Activated T-helper 1 cell treated with Interleukin-2 at 50 U/mL for 16 hours (primary cell): ENCODE measurements around the gene SPRR4.

Experiments used
- DNase-seq: peaks from one replicate; pipeline ENCODE4 v3.0.0-alpha.2; 2020; ENCODE audit warnings: low read depth

The SPRR4 gene, protein sequence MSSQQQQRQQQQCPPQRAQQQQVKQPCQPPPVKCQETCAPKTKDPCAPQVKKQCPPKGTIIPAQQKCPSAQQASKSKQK

DNA sequence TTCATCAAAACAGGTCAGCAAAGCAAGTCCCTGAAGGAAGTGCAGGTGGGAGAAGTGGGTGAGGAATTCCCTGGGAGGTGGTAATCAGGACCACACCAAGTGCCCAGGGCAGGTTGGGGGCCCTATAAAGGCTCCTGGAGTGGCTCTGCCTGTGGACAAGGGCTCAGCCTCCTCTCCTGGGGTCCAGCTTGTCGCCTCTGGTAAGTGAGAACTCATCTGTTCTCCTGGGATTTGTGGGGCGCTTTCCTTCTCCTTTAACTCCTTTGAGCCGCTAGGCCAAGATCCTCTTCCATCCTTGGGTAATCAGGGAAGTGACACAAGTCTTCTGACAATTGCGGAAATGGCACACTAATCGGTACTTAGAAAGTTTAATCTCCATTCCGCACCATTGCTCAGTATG, at the start of gene SPRR4:
Gene SPRR4, plus strand, starts transcription at position 154 of the 400 bp plus-strand sequence. CDS start 1,243 bp downstream, outside the sequence.
- DNase-seq = no peak

DNA sequence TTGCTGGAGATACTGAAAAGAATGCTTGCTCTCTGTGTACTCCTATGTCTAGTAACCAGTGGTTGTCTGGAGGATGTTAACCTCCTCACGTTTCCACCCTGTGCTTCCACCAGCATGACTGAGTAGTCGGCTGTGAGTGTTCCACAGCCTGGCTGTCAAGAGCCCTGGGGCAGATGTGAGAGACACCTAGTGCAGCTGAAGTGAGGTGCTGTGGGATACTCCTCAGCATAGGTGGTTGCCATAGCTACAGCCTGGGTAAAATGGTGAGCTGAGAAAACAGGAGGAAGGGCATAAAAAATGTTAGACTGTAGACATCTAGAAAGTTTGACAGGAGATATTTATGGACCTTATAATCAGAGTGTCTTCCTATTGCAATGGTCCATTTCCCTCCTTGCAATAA, 46.3 kb upstream of the SPRR4 start:
- no peak for DNase-seq

DNA sequence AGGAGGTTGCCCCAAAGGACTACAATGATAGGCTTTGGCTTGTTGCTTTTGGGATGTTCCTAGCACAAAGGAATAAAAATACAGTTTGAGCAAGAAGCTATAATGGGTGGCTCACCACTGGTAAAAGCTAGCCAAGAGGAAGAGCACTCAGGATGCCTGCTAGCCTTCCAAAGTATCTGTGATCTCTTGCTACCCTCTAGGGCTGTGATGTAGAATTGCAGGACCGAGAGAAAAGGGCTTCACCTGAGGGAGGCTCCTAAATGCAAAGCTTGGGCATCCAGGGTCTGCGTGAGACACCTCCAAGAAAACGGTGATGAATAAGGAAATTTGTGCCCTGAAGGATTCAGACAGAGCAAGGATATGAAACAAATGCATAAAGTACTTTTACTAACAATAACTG, 44.4 kb upstream of the SPRR4 start:
- no peak for DNase-seq

DNA sequence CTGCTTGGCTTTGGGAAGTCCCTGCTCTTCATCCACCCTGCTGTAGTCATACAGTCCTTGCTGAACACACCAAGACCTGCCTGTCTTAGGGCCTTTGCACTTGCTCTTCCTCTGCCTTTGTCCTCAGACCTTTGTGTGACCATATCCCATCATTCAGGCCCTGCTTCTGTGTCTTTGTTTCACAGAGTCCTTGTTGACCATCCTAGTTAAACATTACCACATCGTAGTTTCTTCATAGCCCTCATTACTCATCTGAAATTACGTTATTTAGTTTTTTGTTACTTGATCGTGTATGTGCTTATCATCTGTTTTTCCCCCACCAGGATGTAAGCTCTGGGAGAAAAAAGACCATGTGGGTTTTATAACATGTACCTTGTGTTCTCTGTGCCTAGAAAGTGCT, 41.8 kb upstream of the SPRR4 start:
- no peak for DNase-seq

DNA sequence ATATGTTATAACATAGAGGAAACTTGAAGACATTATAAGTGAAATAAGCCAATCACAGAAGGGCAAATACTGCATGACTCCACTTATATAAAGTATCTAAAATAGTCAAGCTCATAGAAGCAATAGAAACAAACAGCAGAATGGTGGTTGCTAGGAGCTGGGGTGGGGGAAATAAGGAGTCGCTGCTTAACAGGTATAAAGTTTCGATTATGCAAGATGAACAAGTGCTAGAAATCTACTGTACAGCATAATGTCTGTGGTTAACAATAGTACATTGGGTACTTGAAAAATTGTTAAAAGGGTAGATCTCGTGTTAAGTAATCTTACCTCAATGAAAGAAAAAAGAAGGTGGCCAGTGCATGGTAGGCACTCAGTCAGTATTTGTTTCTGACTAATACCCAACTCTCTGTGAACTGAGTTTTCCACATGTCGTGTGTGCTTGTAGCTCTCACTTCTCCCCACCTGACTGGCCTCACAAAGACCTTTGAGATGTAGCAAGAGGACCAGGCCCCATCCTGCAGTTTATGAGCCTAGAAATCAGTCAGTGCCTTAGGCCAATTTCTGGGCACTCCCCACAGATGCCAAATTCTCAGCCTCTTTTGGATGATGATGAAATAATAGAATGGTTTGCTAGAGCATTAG, 38.2 kb upstream of the SPRR4 start:
- no peak for DNase-seq

DNA sequence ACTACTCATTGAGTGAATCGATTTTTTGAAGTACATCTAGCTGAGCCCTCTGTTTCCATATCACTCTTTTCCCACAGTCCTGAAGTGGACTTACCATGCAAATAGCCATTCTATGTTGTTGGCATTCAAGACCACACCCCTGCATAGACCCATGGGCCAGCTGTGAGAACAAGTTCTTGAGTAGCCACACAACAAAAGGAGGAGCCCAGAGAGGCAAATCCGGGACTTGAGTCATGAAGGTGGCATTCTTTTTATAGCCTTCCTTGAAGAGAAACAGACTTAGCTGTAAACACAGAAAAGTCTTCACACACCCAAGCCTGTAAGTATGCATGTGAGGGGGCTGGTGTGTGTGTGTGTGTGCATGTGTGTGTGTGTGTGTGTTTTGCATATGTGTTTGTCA, 37.3 kb upstream of the SPRR4 start:
- DNase-seq = no peak

DNA sequence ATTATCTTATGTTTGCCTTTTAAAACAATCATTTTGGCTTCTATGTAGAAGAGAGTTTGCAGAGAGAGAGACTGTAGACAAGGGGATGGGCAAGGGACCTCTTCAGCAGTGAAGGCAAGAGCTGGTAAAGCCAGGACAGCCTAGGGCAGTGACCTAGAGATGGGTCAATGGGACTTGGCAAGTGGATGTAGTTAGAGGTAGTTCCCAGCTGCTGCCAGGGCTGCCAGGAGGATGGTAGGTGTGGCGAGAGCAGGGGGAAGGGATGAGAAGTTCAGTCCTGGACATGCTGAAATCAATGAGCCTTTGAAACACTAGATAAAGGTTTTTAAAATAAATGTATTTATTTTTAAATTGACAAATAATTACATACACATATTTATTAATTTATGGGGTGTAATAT, 29.8 kb upstream of the SPRR4 start:
- DNase-seq = no peak

DNA sequence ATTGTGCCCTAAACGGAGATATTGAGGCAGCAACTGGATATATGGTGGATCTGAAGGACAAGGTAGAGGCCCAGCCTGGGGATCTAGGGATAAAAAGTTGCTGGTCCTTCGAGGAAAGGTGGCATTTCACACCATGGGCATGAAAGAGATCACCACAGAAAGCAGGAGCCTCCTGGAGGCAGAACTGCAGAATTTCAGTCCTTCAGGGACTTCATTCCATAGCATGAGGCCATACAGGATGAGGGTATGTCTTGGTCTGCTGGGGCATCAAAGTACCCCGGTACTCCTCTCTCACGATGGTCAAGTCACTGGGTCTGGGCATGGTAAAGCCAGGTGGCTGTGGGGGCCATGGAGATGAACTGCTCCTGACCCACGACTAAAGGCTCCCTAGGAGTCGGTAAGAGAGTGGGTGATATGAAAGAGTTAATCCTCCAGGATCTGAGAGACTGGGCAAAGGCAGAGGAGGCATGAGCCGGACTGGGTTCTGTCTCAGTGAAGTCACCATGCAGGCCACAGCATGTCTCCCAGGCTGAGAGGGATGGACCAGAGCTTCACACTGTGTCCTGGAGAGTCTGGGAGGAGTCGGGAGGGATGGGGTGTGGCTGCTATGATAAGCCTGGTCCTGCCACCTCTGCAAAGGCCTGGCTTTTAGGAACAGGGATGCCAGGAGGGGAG, 29.3 kb upstream of the SPRR4 start:
- no peak for DNase-seq

DNA sequence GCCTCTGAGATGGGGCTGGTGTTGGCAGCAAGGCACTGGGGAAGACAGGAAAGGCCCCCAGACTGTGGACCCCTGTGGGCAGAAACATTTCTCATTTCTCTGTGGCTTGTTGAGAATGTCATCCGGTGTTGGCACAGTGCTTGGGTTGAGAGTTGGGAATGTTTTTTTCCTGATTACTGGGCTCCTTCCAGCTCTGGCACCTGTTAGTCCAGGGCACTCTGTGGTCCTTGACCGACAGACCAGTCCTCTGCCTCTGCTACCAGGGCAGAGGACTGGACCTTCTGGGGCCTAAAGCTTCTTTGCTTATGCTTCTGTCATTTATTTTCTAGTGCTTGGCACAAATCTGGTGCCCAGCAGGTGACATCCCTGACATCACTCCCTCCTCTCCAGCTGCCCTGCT, 28.3 kb upstream of the SPRR4 start:
- no peak for DNase-seq

DNA sequence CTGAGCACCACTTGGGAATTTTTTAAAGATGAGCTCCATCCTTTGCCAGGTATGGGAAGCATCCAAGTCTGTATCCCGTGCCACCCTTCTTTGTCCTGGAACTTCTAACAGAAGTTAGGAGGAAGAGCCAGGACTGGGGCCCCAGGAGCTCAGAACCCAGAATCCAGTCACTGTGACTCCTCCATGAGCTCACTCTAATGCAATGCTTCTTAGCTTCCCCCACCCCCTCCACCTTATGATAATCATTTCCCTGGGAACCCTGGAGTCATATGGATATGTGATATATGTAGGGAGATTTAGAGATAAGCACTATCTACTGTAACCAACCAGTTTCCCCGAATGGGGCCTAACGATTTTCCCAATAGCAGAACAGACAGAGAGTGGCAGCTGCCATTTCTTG, 24.2 kb upstream of the SPRR4 start:
- DNase-seq = no peak

DNA sequence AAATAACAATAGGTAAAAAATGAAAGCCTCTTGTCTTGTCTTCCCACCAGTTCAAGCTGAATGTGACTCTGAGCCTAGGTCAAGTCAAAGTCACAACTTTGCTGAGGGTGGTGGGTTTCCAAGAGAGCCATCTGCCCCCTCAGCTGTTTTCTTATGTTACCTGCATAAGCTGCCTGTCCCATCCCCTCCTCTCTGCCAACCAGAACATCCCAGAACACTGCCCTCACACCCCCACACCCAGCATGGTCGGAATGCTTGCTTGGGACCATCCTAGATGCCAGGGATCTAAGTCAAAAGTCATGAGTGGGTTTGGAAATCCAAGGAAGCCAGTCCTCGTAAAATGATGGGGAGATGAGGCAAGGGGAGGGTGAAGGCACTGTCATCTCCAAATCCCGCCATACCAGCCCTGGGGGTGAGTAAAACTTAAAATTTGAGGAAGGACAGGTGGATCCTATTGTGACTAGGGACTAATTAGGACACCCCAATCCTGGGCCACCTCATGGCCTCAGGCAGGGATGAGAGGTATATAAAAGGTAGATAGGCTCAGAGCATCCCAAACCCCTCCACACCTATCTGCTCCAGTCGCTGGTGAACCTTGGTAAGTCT, 23.7 kb upstream of the SPRR4 start, which contains the start of gene SPRR5:
Gene SPRR5, plus strand, starts transcription at position 556 of the 606 bp plus-strand sequence. CDS start 1,349 bp downstream, outside the sequence.
- no peak for DNase-seq

DNA sequence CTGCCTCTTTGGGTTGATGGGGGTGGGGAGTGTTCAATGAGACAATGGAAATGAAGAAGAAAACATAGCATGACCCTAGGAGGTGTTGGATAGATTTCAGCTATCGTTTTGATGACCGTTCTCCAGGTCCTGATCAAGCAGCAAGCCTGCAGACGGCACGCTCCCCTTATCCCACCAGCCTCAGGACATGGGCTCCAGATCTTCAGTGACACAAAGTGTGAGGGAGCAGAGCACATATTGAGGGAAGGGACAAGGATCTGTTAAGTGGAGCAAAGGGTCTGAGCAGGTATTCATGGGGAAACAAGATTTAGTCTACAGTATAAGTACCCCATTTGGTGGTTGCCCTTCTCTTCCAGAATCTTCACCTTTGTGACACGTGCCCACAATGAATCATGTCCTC, 18.7 kb upstream of the SPRR4 start:
- no peak for DNase-seq

DNA sequence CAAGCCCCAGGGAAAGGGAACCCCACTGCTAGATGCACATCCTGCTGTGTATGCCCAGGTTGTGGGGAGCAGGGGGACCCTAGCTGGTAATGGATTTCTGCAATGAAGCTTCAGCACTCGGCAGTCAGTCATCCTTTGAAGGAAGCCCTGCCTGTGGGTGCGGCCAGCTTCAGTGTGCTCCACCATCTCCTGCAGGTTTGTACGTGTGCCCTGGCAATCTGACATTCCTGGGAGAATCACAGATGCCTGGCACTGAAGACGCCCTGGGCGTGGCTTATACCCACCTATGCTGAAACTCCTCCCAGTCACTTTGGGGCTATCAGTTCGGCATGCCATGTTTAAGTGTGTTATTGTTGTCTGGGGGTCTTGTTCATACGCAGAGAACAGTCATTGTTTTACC, 16.7 kb upstream of the SPRR4 start:
- no peak for DNase-seq

DNA sequence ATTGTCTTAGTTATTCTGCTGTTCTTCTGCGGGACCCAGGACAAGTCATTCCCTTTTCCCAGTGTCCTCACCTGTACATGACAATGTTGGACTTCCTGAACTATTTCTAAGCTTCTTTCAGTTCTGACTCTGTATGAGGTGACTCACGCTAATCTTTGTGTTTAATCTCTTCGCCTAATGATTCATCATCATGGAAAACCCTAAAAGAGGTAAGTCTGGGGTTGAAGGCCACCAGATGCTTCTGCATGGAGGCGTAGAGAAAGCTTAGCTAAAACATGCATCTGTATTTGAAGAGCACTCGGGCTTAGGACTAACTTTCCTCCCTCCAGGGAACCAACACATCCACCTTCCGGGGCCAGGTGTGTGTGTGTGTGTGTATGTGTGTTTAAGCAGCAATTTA, 16.0 kb upstream of the SPRR4 start:
- no peak for DNase-seq

DNA sequence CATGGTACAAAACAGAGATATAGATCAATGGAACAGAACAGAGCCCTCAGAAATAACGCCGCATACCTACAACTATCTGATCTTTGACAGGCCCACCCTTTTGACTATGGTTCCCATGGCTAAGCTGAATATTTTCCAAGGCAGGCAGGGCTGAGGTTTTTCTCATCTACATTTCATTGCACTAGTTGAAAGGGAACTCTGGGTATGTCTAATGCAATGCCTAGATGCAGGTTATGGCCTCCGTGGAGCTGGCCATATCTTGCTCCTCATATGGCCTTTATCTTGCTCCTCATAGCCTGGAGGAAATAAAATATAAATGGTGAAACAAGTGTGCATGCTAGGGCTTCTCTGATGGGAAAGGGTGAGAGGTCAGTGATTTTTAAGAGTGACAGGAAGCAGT, 12.9 kb upstream of the SPRR4 start:
- no peak for DNase-seq

DNA sequence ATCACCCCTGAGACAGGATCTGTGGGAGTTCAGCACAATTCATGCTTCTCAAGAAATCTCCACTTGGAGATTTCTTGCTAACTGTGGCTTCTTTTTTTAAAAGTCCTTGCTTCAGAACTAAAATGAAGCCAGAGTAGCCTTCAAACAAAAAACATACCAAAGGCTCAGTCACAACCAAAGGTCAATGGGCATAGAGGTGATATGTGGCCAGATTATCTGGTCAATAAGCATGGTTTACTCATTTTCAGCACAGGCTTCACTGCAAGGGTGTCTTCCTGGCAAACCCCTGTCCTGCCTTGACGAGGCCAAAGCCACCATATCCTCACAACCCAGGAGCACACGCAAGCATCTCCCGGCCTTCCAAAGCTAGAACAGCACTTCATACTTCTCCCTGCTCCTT, 11.2 kb upstream of the SPRR4 start:
- no peak for DNase-seq

DNA sequence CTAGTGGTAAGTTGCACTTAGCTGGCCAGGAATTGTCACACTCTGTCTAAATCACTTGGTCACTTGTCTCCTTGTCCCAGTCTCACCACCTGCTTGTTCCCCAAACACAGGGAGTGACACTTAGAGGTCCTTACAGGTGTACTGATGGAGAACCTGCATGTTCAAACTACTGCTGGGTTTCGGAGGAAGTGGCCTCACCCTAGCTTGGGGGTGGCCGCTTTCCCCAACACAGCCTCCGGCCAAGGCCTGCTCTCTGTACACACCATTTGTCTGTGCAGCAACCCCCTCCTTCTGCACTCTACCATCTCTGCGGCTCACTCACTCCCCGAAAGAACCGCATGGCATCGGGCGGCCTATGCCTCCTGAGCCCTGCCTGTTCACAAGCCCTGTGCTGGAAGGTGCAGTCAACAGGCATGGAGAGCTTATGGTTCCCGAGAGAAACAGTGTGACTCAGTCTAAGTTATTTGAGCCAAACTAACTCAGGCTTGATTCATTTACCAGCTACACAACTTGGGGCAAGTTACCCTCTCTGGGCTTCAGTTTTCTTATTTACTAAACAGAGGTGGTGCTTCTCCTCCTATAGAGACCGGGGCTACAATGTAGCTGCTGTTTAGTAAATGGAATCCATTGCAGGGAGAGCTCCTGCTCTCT, 10.5 kb upstream of the SPRR4 start:
- DNase-seq = no peak

DNA sequence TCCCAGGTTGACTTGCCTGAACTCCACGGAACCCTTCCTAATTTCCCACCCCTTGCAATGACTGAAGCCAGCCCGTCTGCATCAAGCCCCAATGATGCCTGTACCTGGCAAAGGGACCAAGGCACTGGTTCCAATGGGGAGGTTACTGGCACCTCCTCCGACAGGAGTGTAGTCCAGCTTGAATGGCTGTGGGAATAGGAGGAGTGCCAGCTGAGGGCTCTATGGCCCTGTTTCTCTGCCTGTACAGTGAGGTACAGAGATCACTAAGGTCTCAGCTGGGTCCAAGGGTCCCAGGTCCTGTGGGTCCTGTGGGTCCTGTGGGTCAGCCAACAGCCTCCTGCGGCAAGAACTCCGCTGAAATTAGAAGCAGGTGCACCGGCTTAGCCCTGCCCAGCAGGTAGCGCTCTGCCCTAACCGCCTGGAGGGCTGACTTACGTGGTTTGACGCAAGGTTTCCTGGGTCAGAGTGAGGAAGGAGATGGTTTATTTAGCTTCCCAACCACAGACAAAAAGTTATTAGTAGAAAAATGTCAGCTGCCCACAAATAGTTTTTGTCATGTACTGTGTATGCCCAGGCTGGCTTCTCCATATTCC, 9.9 kb upstream of the SPRR4 start:
- DNase-seq = no peak

DNA sequence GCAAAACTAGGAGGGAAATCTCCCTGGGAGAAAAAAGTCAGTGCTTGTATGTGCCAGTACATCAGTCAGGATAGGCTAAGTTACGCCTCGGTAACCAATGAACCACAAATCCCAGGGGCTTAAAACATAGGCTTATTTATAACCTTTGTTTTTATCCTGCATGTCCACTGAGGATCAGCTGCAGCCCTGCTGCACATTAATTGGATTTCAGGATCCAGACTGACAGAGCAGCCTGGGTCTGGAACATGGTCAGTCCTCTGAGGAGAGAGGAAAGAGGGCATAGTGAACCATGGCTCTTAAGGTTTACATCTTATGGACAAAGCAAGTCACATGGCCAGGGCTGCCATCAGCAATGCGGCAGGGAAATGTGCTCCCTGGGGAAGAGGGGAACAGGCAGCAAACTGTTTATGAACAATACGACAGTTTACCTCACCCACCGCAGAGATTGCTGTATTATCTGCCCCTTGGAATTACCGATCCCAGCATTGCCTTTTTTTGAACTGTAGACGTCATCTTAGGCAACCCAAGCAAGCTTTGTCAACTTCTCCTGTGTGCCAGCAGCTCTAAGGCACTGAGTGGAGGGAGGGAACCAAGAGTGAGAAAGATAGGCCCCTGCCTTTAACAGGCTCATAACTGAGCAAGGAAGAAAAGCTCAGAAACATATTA, 9.1 kb upstream of the SPRR4 start:
- no peak for DNase-seq

DNA sequence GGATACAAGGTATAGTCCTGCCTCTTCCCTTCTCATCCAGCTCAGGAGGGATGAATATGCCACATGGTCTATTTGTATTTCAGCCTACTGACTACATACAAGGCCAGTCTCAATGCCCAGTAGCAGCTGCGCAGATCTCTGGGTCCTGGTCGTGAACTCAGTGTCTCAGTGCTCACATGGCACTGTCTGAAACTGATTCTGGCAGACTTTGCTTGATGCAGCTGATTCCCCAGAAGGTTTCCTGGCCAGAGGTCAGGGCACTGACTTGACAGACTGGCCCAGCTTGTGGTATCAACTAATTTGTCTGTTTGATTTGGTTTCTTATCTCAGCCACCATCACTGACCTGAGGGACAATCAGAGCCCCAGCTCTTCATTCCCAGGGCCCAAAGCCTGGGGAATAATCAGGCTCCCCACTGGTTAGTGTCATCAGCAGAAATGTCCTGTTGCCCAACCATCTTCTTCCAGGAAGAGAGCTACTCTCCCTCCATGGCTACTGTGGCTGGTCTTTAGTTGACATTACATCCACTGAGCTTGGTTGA, 7.5 kb upstream of the SPRR4 start:
- no peak for DNase-seq

DNA sequence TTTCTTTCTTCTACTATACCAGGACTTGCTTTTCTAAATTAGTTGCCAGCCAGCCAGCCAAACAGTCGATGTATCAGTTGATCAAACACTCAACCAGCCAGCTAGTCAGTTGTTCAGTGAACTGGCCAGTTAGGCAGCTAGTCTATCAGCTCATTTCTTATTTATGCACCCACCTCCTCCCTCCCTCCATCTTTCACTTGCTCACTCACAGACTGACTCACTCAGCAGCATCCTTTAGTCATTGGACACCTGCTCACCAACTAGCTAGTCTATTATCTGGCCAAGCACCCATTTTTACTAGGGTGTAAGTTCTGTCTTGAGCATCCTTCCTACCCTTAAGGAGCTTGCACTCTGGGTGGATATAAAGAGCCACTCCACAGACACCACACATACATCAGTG, 5.9 kb upstream of the SPRR4 start:
- no peak for DNase-seq

DNA sequence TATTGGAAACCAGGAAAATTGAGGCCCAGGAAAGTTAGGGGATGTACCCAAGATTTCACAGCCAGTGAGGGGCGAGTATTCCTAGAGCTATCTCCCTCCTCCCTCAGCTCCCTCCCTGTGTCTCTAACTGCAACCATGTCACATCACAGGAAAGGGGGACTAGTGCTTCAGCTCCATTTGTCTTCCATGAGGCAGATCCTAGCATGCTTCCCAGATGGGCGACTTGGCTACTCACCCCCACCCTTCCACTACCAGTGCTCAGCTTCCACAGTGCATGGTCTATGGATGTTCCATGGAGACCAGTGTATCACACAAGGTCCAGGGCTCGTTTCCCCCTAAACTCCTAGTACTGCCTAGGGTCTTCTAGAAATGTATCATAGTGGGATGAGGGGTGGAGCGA, 4.6 kb upstream of the SPRR4 start:
- DNase-seq = no peak
